ENCODE measurements around the gene RNF145.

Gene RNF145

DNA sequence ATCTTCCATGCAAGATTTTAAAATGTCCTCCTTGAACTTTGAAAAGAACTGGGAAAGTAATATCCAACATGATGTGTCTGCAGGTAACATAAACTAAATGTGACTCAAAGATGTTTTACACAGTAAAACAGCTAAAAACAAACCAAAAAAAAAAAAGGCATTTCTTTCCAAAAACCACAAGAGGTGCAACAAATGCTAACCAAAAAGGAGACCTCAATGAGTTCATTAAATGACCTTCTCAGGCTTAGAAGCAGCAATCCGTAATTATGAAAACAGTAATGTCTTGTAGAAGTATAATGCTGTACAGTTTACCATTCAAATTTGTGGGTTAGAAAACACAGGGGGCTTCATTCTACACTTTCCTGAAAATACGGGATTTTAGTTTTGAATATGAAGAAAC lies 2.5 kb downstream of the RNF145 start:
- no peak overlapping the region for H3K27ac ChIP-seq (ENCODE audit: low read length)
- no peaks in the 10 kb centered on the region for H3K9me3 ChIP-seq (ENCODE audit: insufficient read depth, low read depth, low read length)
- peaks cover 12% of the 10 kb centered on the region for H3K27me3 ChIP-seq (ENCODE audit: insufficient read depth, low read length)
- H3K9ac ChIP-seq (ENCODE audit: low read depth, low read length): peak overlapping the region; percentile 85; the same call in 1 of the 2 replicates
- peak overlapping the region; percentile 86; the same call in 1 of the 2 replicates for H3K4me3 ChIP-seq (ENCODE audit: low read length)
- peaks cover 21% of the 10 kb centered on the region for H3K4me1 ChIP-seq (ENCODE audit: insufficient read depth, low read length)
- H3K36me3 ChIP-seq (ENCODE audit: insufficient read depth, low read depth, low read length): peaks cover 5% of the 10 kb centered on the region; the same call in 1 of the 2 replicates

DNA sequence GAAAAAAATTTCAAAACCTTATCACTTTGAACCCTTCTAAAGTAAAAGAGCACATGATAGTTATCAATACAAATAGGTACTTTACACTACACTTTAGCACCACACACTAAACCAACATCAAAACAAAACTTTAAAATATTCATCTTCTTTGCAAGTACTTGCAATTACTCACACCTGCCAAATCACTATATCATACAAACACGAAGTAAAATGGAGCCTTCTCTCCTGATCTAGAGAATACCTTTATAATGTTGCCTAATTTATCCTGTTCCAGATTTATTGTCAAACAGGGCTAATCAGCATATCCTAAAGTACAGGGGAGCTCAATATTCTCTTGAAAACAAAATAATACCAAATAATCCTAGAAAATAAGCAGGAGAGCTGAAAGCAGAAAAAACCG lies 3.0 kb downstream of the RNF145 start:
- H3K9ac ChIP-seq (ENCODE audit: low read depth, low read length): peak overlapping the region; percentile 85; the same call in 1 of the 2 replicates
- H3K36me3 ChIP-seq (ENCODE audit: insufficient read depth, low read depth, low read length): peaks cover 5% of the 10 kb centered on the region; the same call in 1 of the 2 replicates
- H3K4me1 ChIP-seq (ENCODE audit: insufficient read depth, low read length): peaks cover 21% of the 10 kb centered on the region
- H3K9me3 ChIP-seq (ENCODE audit: insufficient read depth, low read depth, low read length): no peaks in the 10 kb centered on the region
- H3K27ac ChIP-seq (ENCODE audit: low read length): no peak overlapping the region
- peak overlapping the region; percentile 86; the same call in 1 of the 2 replicates for H3K4me3 ChIP-seq (ENCODE audit: low read length)
- peaks cover 12% of the 10 kb centered on the region for H3K27me3 ChIP-seq (ENCODE audit: insufficient read depth, low read length)

DNA sequence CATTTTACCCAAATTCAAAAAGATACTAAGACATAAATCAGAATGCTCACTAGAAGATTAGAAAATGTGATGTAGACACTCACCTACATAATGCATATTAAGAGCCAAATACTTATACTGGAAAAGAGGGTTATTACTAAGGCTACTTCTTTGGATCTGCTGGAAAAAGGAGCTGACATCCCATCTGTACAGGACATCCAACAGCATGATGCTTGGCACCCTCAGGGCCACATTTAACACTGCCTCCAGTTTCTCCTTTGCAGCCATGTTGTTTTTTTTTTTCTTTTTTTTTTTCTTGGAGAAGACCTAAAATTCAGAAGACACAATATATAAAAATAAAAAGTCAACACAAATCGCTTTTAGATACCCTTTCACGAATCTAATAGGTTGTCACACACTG lies 6.0 kb downstream of the RNF145 start:
- peaks cover 13% of the 10 kb centered on the region; the same call in 1 of the 2 replicates for H3K36me3 ChIP-seq (ENCODE audit: insufficient read depth, low read depth, low read length)

DNA sequence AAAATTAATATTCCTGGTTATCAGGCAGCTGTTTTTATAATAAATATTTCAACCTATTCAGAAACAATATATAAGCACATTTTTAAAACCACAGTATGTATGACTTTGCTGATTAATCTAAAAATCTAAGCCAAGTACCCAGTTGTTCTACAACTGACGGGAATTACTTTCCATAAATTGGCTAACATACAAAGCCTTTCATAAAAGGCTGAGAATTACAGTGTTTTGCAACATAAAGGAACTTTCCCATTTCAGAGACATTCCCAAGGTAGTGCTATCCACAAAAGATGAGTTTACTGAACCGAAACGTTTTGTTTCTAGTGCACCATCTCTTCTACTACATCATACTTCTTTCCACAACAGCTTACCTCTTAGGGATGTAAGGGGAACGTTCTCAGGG lies 7.2 kb downstream of the RNF145 start:
- H3K9ac ChIP-seq (ENCODE audit: low read depth, low read length): no peak overlapping the region
- peaks cover 16% of the 10 kb centered on the region; the same call in 1 of the 2 replicates for H3K36me3 ChIP-seq (ENCODE audit: insufficient read depth, low read depth, low read length)
- H3K27ac ChIP-seq (ENCODE audit: low read length): no peak overlapping the region
- no peaks in the 10 kb centered on the region for H3K27me3 ChIP-seq (ENCODE audit: insufficient read depth, low read length)
- peaks cover 10% of the 10 kb centered on the region for H3K4me1 ChIP-seq (ENCODE audit: insufficient read depth, low read length)
- no peak overlapping the region for H3K4me3 ChIP-seq (ENCODE audit: low read length)
- no peaks in the 10 kb centered on the region for H3K9me3 ChIP-seq (ENCODE audit: insufficient read depth, low read depth, low read length)

More for the DNA sequence above, 6.0 kb downstream of the RNF145 start:
- H3K27ac ChIP-seq (ENCODE audit: low read length): no peak overlapping the region
- no peak overlapping the region for H3K4me3 ChIP-seq (ENCODE audit: low read length)
- H3K9ac ChIP-seq (ENCODE audit: low read depth, low read length): no peak overlapping the region
- H3K27me3 ChIP-seq (ENCODE audit: insufficient read depth, low read length): no peaks in the 10 kb centered on the region
- H3K4me1 ChIP-seq (ENCODE audit: insufficient read depth, low read length): peaks cover 14% of the 10 kb centered on the region
- no peaks in the 10 kb centered on the region for H3K9me3 ChIP-seq (ENCODE audit: insufficient read depth, low read depth, low read length)

DNA sequence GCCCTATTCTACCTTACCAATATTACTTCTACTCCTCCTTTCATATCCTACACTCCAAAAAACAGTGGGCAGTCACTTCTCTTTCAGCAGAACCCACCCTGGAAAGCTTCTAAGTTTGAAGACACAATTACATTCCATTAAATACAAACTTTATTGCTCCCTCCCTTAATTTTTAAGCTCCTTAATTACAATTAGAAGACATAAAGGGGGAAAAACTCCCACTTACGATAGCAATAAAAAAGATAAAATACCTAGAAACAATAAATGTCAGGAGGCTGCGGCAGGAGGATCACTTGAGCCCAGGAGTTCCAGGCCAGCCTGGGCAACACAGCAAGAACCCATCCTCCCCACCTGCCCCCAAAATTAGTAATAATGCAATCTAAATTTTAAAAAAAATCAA lies 9.6 kb downstream of the RNF145 start:
- Histone ChIP-seq H3K4me3 (ENCODE audit: low read length) (no peak overlapping the region), H3K27ac (ENCODE audit: low read length) (no peak overlapping the region), H3K27me3 (ENCODE audit: insufficient read depth, low read length) (no peaks in the 10 kb centered on the region), H3K4me1 (ENCODE audit: insufficient read depth, low read length) (peaks cover 5% of the 10 kb centered on the region), H3K36me3 (ENCODE audit: insufficient read depth, low read depth, low read length) (peaks cover 27% of the 10 kb centered on the region; the same call in 1 of the 2 replicates), H3K9ac (ENCODE audit: low read depth, low read length) (no peak overlapping the region), H3K9me3 (ENCODE audit: insufficient read depth, low read depth, low read length) (no peaks in the 10 kb centered on the region)

DNA sequence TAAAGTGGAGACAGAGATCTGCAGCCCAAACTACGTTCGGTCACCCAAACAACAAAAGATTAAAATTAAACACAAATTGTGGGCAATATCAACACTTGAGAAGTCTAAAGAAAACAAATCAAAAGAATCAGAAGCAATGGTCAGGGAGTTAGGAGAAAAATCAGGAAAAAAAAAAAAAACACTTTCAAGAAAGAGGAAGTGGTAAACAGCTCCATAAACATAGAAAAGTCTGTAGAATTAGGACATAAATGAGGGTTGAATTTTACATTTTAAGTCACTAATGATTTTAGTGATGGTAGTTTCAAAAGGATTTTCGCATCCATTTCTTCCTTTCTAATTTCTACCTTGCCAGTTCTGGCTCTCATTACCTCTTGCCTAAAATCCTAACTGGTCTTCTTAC lies 10.1 kb downstream of the RNF145 start:
- Histone ChIP-seq H3K36me3 (ENCODE audit: insufficient read depth, low read depth, low read length) (peaks cover 33% of the 10 kb centered on the region), H3K27me3 (ENCODE audit: insufficient read depth, low read length) (no peaks in the 10 kb centered on the region), H3K27ac (ENCODE audit: low read length) (no peak overlapping the region), H3K4me3 (ENCODE audit: low read length) (no peak overlapping the region), H3K9ac (ENCODE audit: low read depth, low read length) (no peak overlapping the region), H3K9me3 (ENCODE audit: insufficient read depth, low read depth, low read length) (no peaks in the 10 kb centered on the region), H3K4me1 (ENCODE audit: insufficient read depth, low read length) (peaks cover 5% of the 10 kb centered on the region)

DNA sequence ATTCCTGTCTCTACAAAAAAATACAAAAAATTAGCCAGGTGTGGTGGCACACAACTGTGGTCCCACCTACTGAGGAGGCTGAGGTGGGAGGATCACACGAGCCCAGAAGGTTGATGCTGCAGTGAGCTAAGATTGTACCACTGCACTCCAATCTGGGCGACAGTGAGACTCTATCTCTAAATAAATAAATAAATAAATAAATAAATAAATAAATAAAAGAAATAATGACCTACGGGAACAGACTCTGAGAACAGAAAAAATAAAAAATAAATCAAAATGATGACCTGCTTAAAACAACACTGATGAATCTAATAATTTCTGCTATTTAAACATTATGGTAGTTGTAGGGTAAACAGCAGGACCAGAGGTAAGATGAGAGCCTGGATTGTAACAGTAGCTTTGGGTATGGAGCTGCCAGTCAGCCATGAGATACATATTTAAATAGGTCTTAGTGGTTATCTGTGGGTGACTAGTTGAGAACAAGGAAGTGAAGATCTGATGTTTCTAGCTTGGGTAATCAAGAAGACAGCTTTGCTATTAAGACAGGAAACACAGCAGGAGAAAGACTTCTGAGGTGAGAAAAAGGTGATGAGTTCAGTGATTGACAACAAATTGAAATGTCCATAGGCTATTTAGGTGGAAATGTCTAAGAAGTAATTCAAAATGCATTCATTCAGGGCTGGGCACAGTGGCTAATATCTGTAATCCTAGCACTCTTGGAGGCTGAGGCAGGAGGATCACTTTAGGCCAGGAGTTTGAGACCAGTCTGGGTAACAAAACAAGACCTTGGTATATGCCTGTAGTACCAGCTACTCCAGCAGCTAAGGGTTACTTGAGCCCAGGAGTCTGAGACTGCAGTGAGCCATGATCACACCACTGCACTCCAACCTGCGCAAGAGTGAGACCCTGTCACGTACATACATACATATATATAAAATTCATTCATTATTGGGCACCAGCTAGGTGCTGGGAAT lies 11.0 kb downstream of the RNF145 start:
- no peak overlapping the region for H3K9ac ChIP-seq (ENCODE audit: low read depth, low read length)
- H3K9me3 ChIP-seq (ENCODE audit: insufficient read depth, low read depth, low read length): no peaks in the 10 kb centered on the region
- peaks cover 5% of the 10 kb centered on the region for H3K4me1 ChIP-seq (ENCODE audit: insufficient read depth, low read length)
- peaks cover 39% of the 10 kb centered on the region for H3K36me3 ChIP-seq (ENCODE audit: insufficient read depth, low read depth, low read length)
- H3K27ac ChIP-seq (ENCODE audit: low read length): no peak overlapping the region
- no peak overlapping the region for H3K4me3 ChIP-seq (ENCODE audit: low read length)
- H3K27me3 ChIP-seq (ENCODE audit: insufficient read depth, low read length): no peaks in the 10 kb centered on the region

DNA sequence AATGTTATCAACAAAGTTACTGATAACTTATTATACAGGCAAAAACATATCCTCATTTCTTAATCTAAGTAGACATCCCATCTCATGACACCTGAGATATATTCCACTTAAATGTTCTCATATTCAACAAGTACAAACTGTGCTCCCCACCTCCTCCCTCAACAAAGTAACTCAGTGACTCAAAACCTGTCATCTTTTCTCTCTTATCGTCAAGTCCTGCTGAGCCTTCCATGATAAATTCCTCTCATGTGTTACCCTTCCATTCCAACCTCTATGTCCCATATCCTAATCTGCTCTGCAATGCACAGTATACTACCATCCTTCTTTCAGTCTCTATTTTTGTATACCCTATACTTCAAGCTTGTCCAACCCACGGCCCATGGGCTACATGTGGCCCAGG lies 13.6 kb downstream of the RNF145 start:
- no peaks in the 10 kb centered on the region for H3K27me3 ChIP-seq (ENCODE audit: insufficient read depth, low read length)
- H3K4me3 ChIP-seq (ENCODE audit: low read length): no peak overlapping the region
- no peaks in the 10 kb centered on the region for H3K9me3 ChIP-seq (ENCODE audit: insufficient read depth, low read depth, low read length)
- no peak overlapping the region for H3K27ac ChIP-seq (ENCODE audit: low read length)
- no peaks in the 10 kb centered on the region for H3K4me1 ChIP-seq (ENCODE audit: insufficient read depth, low read length)
- H3K9ac ChIP-seq (ENCODE audit: low read depth, low read length): no peak overlapping the region
- peaks cover 53% of the 10 kb centered on the region for H3K36me3 ChIP-seq (ENCODE audit: insufficient read depth, low read depth, low read length)

DNA sequence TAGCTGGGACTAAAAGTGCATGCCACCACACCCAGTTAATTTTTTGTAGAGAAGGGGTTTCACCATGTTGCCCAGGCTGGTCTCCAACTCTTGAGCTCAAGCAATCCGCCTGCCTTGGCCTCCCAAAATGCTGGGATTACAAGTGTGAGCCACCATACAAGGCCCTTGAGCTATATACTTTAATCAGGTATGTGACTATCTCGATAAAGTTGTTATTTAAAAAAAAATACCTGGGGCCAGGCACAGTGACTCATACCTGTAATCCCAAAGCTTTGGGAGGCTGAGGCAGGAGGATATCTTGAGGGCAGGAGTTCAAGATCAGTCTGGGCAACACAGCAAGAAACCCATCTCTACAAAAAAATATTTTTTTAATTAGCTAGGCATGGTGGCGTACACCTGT lies 19.2 kb downstream of the RNF145 start:
- Histone ChIP-seq H3K9ac (ENCODE audit: low read depth, low read length) (no peak overlapping the region), H3K27ac (ENCODE audit: low read length) (no peak overlapping the region), H3K9me3 (ENCODE audit: insufficient read depth, low read depth, low read length) (no peaks in the 10 kb centered on the region), H3K36me3 (ENCODE audit: insufficient read depth, low read depth, low read length) (peaks cover 47% of the 10 kb centered on the region), H3K27me3 (ENCODE audit: insufficient read depth, low read length) (no peaks in the 10 kb centered on the region), H3K4me3 (ENCODE audit: low read length) (no peak overlapping the region), H3K4me1 (ENCODE audit: insufficient read depth, low read length) (no peaks in the 10 kb centered on the region)

DNA sequence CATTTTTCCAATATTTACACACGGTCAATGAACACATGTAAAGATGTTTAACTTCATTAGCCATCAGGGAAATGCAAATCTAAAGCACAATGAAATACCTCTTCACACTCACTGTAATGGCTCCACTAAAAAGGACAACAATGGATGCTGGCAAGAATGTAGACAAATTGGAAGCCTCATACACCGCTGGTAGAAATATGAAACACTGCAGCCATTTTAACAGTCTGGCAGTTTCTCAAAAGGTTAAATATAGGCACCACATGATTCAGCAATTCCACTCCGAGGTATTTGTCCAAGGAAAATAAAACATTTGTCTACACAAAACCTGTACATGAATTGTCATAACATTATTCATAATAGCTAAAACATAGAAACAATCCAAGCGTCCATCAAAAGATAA lies 20.0 kb downstream of the RNF145 start:
- Histone ChIP-seq H3K9me3 (ENCODE audit: insufficient read depth, low read depth, low read length) (no peaks in the 10 kb centered on the region), H3K9ac (ENCODE audit: low read depth, low read length) (no peak overlapping the region), H3K4me1 (ENCODE audit: insufficient read depth, low read length) (peaks cover 2% of the 10 kb centered on the region; the same call in 1 of the 2 replicates), H3K27ac (ENCODE audit: low read length) (no peak overlapping the region), H3K36me3 (ENCODE audit: insufficient read depth, low read depth, low read length) (peaks cover 39% of the 10 kb centered on the region), H3K27me3 (ENCODE audit: insufficient read depth, low read length) (no peaks in the 10 kb centered on the region), H3K4me3 (ENCODE audit: low read length) (no peak overlapping the region)

DNA sequence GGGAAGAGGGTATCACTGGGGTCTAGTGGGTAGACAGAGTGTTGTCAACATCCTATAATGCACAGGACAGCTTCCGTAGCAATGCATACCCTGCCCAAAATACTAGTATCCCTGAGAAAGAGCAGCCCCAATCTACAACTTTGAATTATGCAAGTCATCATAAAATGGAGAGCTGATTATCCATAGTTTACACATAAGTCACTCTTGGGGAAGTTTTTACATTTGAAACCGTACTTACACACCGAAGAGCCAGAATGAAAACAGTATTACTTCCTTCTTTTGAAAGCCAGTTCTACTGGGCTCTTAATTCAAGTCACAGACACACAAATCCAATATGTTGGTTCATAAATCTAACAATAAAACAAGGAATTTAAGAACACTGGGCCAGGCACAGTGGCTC lies 21.6 kb downstream of the RNF145 start:
- Histone ChIP-seq H3K9ac (ENCODE audit: low read depth, low read length) (no peak overlapping the region), H3K27me3 (ENCODE audit: insufficient read depth, low read length) (no peaks in the 10 kb centered on the region), H3K4me1 (ENCODE audit: insufficient read depth, low read length) (peaks cover 2% of the 10 kb centered on the region; the same call in 1 of the 2 replicates), H3K9me3 (ENCODE audit: insufficient read depth, low read depth, low read length) (no peaks in the 10 kb centered on the region), H3K4me3 (ENCODE audit: low read length) (no peak overlapping the region), H3K27ac (ENCODE audit: low read length) (no peak overlapping the region), H3K36me3 (ENCODE audit: insufficient read depth, low read depth, low read length) (peaks cover 26% of the 10 kb centered on the region; the same call in 1 of the 2 replicates)

DNA sequence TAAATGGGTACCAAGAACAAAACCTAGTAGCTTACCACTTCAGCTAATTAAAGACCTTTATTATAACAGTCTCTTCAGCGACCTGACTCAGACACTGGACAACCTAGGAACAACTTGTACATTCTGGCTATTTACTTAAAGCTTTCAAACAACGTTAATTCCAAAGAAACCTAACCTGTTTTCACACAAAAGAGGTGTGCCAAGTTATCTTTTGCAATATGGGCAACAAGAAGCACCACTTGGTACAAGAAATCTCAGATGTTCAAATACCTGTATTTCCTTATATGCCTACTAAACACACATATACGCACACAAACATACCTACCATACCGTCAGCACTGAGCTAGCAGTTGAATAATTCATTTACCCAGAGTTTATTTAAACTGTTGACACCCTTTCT lies 23.0 kb downstream of the RNF145 start:
- Histone ChIP-seq H3K36me3 (ENCODE audit: insufficient read depth, low read depth, low read length) (peaks cover 17% of the 10 kb centered on the region; the same call in 1 of the 2 replicates), H3K27me3 (ENCODE audit: insufficient read depth, low read length) (no peaks in the 10 kb centered on the region), H3K9ac (ENCODE audit: low read depth, low read length) (no peak overlapping the region), H3K4me3 (ENCODE audit: low read length) (no peak overlapping the region), H3K27ac (ENCODE audit: low read length) (no peak overlapping the region), H3K9me3 (ENCODE audit: insufficient read depth, low read depth, low read length) (no peaks in the 10 kb centered on the region), H3K4me1 (ENCODE audit: insufficient read depth, low read length) (peaks cover 2% of the 10 kb centered on the region; the same call in 1 of the 2 replicates)

All from iPS-20b (cell line).